Endodermal cell (in vitro differentiated cells): Measurements from ENCODE around the gene SIGLEC12. TPM values are rescaled to one million over a fixed set of nuclear protein-coding genes. Genes with fewer than 3 reads are reported as not detected.

Source experiments
- DNase-seq: peaks from one replicate; pipeline ENCODE4 v3.0.0-alpha.2; 2017
- H3K27ac ChIP-seq: 2 replicates; pipeline ENCODE4 v1.5.1; 2013; ENCODE audit warnings: mild to moderate bottlenecking, low read depth, low read length, moderate library complexity
- H3K27me3 ChIP-seq: 2 replicates; pipeline ENCODE4 v1.6.1; 2013; ENCODE audit warnings: mild to moderate bottlenecking, low read length, moderate library complexity; ENCODE audit not compliant: insufficient read depth, control insufficient read depth, poor library complexity, severe bottlenecking
- H3K36me3 ChIP-seq: 2 replicates; pipeline ENCODE4 v1.7.0; 2013; ENCODE audit warnings: mild to moderate bottlenecking, low read length, moderate library complexity; ENCODE audit not compliant: control insufficient read depth, insufficient read depth
- H3K4me1 ChIP-seq: one replicate; pipeline ENCODE4 v1.7.0; 2013; ENCODE audit warnings: low read length; ENCODE audit not compliant: control insufficient read depth, insufficient read depth
- H3K4me3 ChIP-seq: 2 replicates; pipeline ENCODE4 v1.5.1; 2013; ENCODE audit warnings: mild to moderate bottlenecking, low read length, moderate library complexity
- H3K9ac ChIP-seq: 2 replicates; pipeline ENCODE4 v1.6.1; 2013; ENCODE audit warnings: mild to moderate bottlenecking, low read length, moderate library complexity; ENCODE audit not compliant: poor library complexity, severe bottlenecking; ENCODE audit errors: extremely low read depth
- H3K9me3 ChIP-seq: 2 replicates; pipeline ENCODE4 v1.6.1; 2013; ENCODE audit warnings: mild to moderate bottlenecking, low read length, moderate library complexity; ENCODE audit not compliant: control insufficient read depth
- H3K27ac Mint-ChIP-seq: 2 replicates; pipeline ENCODE4 v1.8.0; 2020; ENCODE audit warnings: mixed read lengths
- H3K27me3 Mint-ChIP-seq: 2 replicates; pipeline ENCODE4 v1.8.0; 2021; ENCODE audit warnings: mild to moderate bottlenecking, mixed read lengths; ENCODE audit not compliant: insufficient read depth
- H3K36me3 Mint-ChIP-seq: 2 replicates; pipeline ENCODE4 v1.8.0; 2020; ENCODE audit warnings: low read depth, mixed read lengths
- H3K4me1 Mint-ChIP-seq: 2 replicates; pipeline ENCODE4 v1.8.0; 2020; ENCODE audit warnings: mixed read lengths
- H3K4me3 Mint-ChIP-seq: 2 replicates; pipeline ENCODE4 v1.8.0; 2020; ENCODE audit warnings: mild to moderate bottlenecking, moderate library complexity, mixed read lengths
- H3K9me3 Mint-ChIP-seq: 2 replicates; pipeline ENCODE4 v1.8.0; 2020; ENCODE audit warnings: mild to moderate bottlenecking, mixed read lengths
- CTCF ChIP-seq: fragments of 200-600 bp; sonication (generic); conservative IDR thresholded peaks from 2 replicates; pipeline ENCODE4 v1.5.0; 2021; ENCODE audit warnings: antibody characterized with exemption, mild to moderate bottlenecking
- WGBS, 2 experiments: methylation state at CpG; one replicate each; pipeline versions ENCODE4 v1.1.5 to v1.1.7; 2013; ENCODE audit warnings: missing lambda C conversion rate in 2 of 2, mixed read lengths in 1 of 2; ENCODE audit not compliant: insufficient coverage in 1 of 2, insufficient read length in 1 of 2; 5-methylcytosine and 5-hydroxymethylcytosine counted together
- total RNA-seq, 2 donors: library from RNA; stranded (reverse); fragmentation: NEBNext Ultra II Directional in 1 of 2; extraction: Animal tissue kit (Norgen Biotek cat#: 25700) in 1 of 2; gene quantifications; 2 replicates in 1 of 2; 3 replicates in 1 of 2; pipeline ENCODE4 v1.2.1, GENCODE V29; 2021

Gene SIGLEC12
- total RNA-seq, 2 donors from 2014 or later = not detected

DNA sequence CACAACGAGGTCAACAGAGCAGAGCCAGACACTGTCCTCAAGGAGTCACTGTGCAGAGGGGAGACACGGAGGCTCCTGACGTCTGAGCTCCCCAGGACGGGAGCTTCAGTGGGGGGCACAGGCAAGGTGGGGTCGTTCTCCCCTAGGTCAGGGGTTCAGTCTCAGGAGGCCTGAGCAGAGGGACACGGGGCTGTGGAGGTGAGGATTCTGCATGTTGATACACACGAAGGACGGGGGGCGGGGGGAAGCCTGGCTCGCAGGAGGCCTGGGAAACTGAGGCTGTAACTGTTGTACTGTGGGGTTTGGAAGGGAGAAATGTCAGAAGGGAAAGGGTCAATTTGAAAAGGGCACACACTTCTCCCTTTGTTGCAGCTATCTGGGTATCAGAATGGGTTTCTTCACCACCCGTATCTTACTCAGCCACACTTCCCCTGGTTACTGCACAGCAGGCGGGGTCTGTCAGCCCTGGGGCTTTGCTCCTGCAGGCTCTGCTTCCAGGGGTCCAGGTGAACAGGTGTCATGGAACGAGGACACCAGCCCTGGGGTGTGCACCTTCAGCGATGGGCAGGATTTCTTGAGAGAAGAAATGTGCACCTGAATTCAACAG, 42.6 kb downstream of the SIGLEC12 start:
- H3K27ac ChIP-seq = no peak overlapping the region
- peaks cover 26% of the 10 kb centered on the region for H3K27me3 Mint-ChIP-seq

GRCh38 chr19:51458051-51458645, 43.5 kb downstream of the SIGLEC12 start, which contains the start of gene SIGLEC8:
Gene SIGLEC8, minus strand, starts transcription at chr19:51458454. Its CDS starts 67 bp downstream, at chr19:51458387.
- no peak for TF ChIP-seq CTCF
- Histone ChIP-seq H3K4me3 (no peak within 1 kb of the TSS), H3K9me3 (no peaks in the 10 kb centered on the region), H3K9ac (no peak within 1 kb of the TSS), H3K36me3 (no peaks in the 10 kb centered on the region), H3K27me3 (peaks cover 12% of the 10 kb centered on the region), H3K4me1 (no peaks in the 10 kb centered on the region), H3K27ac (no peak within 1 kb of the TSS)
- H3K4me1 Mint-ChIP-seq = no peaks in the 10 kb centered on the region
- DNase-seq = no peak
- H3K9me3 Mint-ChIP-seq = peaks cover 2% of the 10 kb centered on the region
- 80 to 83% methylated on average over 3 to 10 of the region's 10 CpGs for WGBS, 2 experiments
- no peak within 1 kb of the TSS for H3K4me3 Mint-ChIP-seq
- no peaks in the 10 kb centered on the region for H3K36me3 Mint-ChIP-seq
- H3K27me3 Mint-ChIP-seq = peaks cover 23% of the 10 kb centered on the region
- H3K27ac Mint-ChIP-seq = no peak within 1 kb of the TSS

More for the DNA sequence above, 42.6 kb downstream of the SIGLEC12 start:
- Histone ChIP-seq H3K4me1 (no peaks in the 10 kb centered on the region), H3K27me3 (peaks cover 16% of the 10 kb centered on the region), H3K9ac (no peak overlapping the region), H3K4me3 (no peak overlapping the region), H3K9me3 (no peaks in the 10 kb centered on the region), H3K36me3 (no peaks in the 10 kb centered on the region)
- Mint-ChIP-seq H3K4me1 (no peaks in the 10 kb centered on the region), H3K27ac (no peak overlapping the region), H3K9me3 (peaks cover 2% of the 10 kb centered on the region), H3K4me3 (no peak overlapping the region), H3K36me3 (no peaks in the 10 kb centered on the region)
- no peak for DNase-seq
- WGBS, 2 experiments = 80 to 88% methylated on average over 6 to 14 of the region's 14 CpGs
- TF ChIP-seq CTCF = no peak

DNA sequence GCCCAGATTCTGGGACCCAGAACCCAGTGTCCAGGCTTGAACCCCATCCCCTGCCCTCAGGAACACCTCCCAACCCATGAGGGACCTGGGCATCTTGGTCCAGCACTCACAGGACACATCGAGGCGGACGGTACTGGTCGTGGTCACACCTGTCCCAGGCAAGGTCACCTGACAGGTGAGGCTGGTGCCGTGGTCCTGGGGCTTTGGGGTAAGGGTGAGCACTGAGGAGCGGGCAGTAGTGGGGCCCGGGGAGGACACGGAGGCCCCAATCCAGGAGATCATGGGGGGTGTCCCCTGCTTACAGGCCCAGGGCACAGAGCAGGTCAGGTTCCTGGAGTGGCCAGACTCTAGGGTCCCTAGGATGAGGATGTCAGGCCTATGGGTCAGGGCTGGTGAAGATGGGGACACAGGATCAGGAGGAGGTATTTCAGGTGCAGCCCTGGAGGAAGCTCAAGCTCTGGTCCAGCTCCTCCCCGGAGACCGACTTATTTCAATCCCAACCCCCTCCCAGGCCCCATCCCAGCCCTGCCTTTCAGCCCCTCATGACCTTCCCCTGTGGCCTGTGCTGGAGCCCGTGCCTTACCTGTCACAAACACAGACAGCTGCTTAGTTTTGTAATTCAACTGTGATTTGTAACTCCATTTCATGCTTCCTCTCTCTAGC, 44.1 kb downstream of the SIGLEC12 start:
- TF ChIP-seq CTCF = no peak
- Histone ChIP-seq H3K4me1 (no peaks in the 10 kb centered on the region), H3K9me3 (no peaks in the 10 kb centered on the region), H3K4me3 (no peak overlapping the region), H3K36me3 (no peaks in the 10 kb centered on the region), H3K27ac (no peak overlapping the region), H3K9ac (no peak overlapping the region), H3K27me3 (peaks cover 6% of the 10 kb centered on the region)
- Mint-ChIP-seq H3K4me1 (no peaks in the 10 kb centered on the region), H3K36me3 (no peaks in the 10 kb centered on the region), H3K27me3 (peaks cover 16% of the 10 kb centered on the region), H3K9me3 (peaks cover 2% of the 10 kb centered on the region), H3K27ac (no peak overlapping the region), H3K4me3 (no peak overlapping the region)
- DNase-seq = no peak
- WGBS, 2 experiments = 86 to 90% methylated on average over 6 to 11 of the region's 11 CpGs
